Stimulated activated CD4-positive, alpha-beta T cell treated with anti-CD3 and anti-CD28 coated beads, TNF-alpha, amount 100 ng/mL, for 48 hours (primary cell): ENCODE results near the gene POLL.
"Not testable (repeated sequence)": the region's sequence is repeated elsewhere in the genome, so short reads cannot be mapped to it uniquely, and the experiment has no call there.

Experiments
- DNase-seq, 3 donors: peaks; one replicate each; pipeline ENCODE4 v3.0.0-alpha.2; 2020; ENCODE audit warnings: low read depth in 3 of 3

The POLL gene

GRCh38 chr10:101587725-101588653, at the start of gene POLL, which contains the start of gene DPCD:
TSS of gene POLL (minus strand) at chr10:101588257. CDS start at chr10:101587360, 897 bp downstream.
TSS of gene DPCD (plus strand) at chr10:101588321. CDS start at chr10:101588337, 16 bp downstream.
- DNase-seq: peak; percentile 82 to 94 (median 92)

GRCh38 chr10:101633510-101633909, 45.5 kb upstream of the POLL start:
- DNase-seq: not testable (repeated sequence)

- DNase-seq: no peak
Observed at GRCh38 chr10:101631821-101632475, 43.9 kb upstream of the POLL start.

GRCh38 chr10:101630633-101630920, 42.5 kb upstream of the POLL start:
- DNase-seq: no peak

- DNase-seq: no peak
Observed at GRCh38 chr10:101629837-101630632, 42.0 kb upstream of the POLL start.

- DNase-seq: no peak
Observed at GRCh38 chr10:101625821-101626412, 37.9 kb upstream of the POLL start.

- DNase-seq: no peak
Observed at GRCh38 chr10:101624526-101625102, 36.6 kb upstream of the POLL start.

GRCh38 chr10:101623528-101623927, 35.5 kb upstream of the POLL start:
- no peak for DNase-seq

GRCh38 chr10:101619983-101620382, 31.9 kb upstream of the POLL start:
- DNase-seq: no peak

GRCh38 chr10:101618871-101619270, 30.8 kb upstream of the POLL start:
- DNase-seq: no peak

- DNase-seq: no peak
Observed at GRCh38 chr10:101617824-101618568, 29.9 kb upstream of the POLL start.

- no peak for DNase-seq
Observed at GRCh38 chr10:101617102-101617823, 29.2 kb upstream of the POLL start.

- no peak for DNase-seq
Observed at GRCh38 chr10:101616415-101617101, 28.5 kb upstream of the POLL start.

- DNase-seq: no peak
Observed at GRCh38 chr10:101615525-101616116, 27.6 kb upstream of the POLL start.

GRCh38 chr10:101614663-101615524, 26.8 kb upstream of the POLL start:
- no peak for DNase-seq

- no peak for DNase-seq
Observed at GRCh38 chr10:101613646-101614045, 25.6 kb upstream of the POLL start.

GRCh38 chr10:101612872-101613271, 24.8 kb upstream of the POLL start:
- DNase-seq: no peak

- DNase-seq: no peak
Observed at GRCh38 chr10:101612086-101612485, 24.0 kb upstream of the POLL start.
